ENCODE data around the gene SKA2.

Gene SKA2

DNA sequence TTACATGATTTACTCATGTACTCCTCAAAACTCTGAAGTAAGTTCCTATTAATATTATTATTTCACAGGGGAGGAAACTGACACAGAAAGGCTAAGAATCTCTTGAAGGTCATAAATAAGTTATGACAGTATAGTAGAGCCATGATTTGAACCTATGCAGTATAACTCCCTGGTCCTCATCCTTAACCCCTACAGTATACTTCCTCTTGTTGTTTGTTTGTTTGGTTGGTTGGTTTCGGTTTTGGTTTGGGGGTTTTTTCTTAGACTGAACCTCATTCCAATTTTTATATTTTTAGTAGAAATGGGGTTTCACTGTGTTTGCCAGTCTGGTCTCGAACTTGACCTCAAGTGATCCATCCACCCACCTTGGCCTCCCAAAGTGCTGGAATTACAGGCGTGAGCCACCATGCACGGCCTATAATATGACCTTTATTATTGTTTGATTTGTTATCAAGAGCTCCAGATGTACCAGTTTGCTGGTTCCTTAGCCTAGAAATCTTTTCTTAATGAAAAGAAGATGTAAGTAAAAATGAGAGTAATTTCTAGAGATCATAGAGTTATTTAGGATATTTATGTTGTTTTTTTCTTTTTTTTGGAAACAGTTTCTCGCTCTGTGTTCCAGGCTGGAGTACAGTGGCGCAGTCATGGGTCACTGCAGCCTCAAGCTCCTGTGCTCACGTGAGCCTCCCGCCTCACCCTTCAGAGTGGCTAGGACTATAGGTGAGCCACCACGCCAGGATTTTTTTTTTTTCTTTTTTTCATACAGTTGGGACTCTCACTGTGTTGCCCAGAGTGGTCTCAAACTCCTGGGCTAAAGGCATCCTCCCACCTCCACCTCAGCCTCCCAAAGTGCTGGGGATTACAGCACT lies 5.4 kb upstream of the SKA2 start:
- no peak overlapping the region for H3K4me3 ChIP-seq (ENCODE audit: low read depth, low read length)
- H3K27me3 ChIP-seq (replicated peaks) = no peaks in the 10 kb centered on the region
- peak overlapping the region; percentile 7 for H3K27ac ChIP-seq
- DNase-seq = no peak
- no peaks in the 10 kb centered on the region for H3K36me3 ChIP-seq (replicated peaks)
- TF ChIP-seq CTCF (IDR thresholded peaks at IDR 0.05; ENCODE audit: low read depth, low read length, missing control alignments) = no peak
- in situ Hi-C loops (cut with HindIII; ENCODE audit: low pct_ligation_motif_present, low sequenced_read_pairs) = no loop called here

- no peak for TF ChIP-seq CTCF (IDR thresholded peaks at IDR 0.05; ENCODE audit: low read depth, low read length, missing control alignments)
- H3K36me3 ChIP-seq (replicated peaks) = no peaks in the 10 kb centered on the region
- H3K27me3 ChIP-seq (replicated peaks) = no peaks in the 10 kb centered on the region
- peak within 1 kb of the TSS; percentile 92 for H3K4me3 ChIP-seq (ENCODE audit: low read depth, low read length)
- in situ Hi-C loops (cut with HindIII; ENCODE audit: low pct_ligation_motif_present, low sequenced_read_pairs) = no loop called here
- peak; percentile 100 for DNase-seq
- H3K27ac ChIP-seq = peak within 1 kb of the TSS; percentile 78
Measured at GRCh38 chr17:59155439-59156177, 622 bp upstream of the SKA2 start, which contains the start of gene PRR11. TSS of gene PRR11 (plus strand) at chr17:59155746. CDS start at chr17:59169753, 14,007 bp downstream.

DNA sequence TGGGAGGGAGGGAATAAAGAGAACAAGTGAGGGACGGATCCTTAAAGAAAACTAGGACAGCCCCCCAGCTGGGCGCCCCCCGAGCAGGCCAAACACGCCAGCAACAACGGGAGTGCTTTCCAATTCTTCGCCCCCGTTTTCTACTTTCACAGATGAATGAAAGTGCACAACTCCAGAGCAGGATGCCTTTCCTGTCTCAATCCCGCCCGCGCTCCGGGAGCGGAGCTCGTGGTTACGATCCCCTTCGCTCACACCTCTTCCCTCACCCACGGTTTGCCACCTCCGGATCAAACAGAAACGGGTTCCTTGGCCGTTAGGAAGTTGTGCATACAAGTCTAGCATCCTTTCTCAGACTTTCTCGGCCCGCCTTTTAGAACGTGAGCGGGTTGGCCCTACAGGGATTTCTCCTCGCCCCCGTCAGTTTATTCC lies 680 bp downstream of the SKA2 start:
- Histone ChIP-seq H3K27me3 (replicated peaks) (no peaks in the 10 kb centered on the region), H3K27ac (peak overlapping the region; percentile 78), H3K36me3 (replicated peaks) (no peaks in the 10 kb centered on the region), H3K4me3 (ENCODE audit: low read depth, low read length) (peak overlapping the region; percentile 92)
- DNase-seq = peak; percentile 25
- TF ChIP-seq CTCF (IDR thresholded peaks at IDR 0.05; ENCODE audit: low read depth, low read length, missing control alignments) = no peak
- in situ Hi-C loops (cut with HindIII; ENCODE audit: low pct_ligation_motif_present, low sequenced_read_pairs) = no loop called here

DNA sequence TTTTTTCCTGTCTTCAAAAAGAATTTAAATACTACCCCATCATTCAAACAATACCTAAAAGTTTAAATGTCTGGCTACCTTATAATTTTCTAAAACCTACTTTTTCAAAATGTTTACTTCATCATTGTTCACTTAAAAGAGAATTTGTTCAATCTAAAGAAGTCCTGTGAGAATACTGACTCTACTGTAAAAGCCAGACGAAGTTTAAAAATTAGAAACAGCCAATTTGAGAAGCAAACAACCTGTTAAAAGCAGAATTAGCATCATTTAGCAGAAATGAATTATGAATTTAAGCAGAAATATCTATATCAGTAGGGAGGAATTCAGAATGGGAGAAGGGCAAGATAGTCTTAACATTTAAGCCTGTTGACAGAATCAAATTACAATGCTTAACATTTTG lies 2.1 kb downstream of the SKA2 start:
- no peak for DNase-seq
- Histone ChIP-seq H3K27ac (peak overlapping the region; percentile 78), H3K36me3 (replicated peaks) (no peaks in the 10 kb centered on the region), H3K4me3 (ENCODE audit: low read depth, low read length) (peak overlapping the region; percentile 92), H3K27me3 (replicated peaks) (no peaks in the 10 kb centered on the region)
- TF ChIP-seq CTCF (IDR thresholded peaks at IDR 0.05; ENCODE audit: low read depth, low read length, missing control alignments) = no peak
- in situ Hi-C loops (cut with HindIII; ENCODE audit: low pct_ligation_motif_present, low sequenced_read_pairs) = no loop called here

DNA sequence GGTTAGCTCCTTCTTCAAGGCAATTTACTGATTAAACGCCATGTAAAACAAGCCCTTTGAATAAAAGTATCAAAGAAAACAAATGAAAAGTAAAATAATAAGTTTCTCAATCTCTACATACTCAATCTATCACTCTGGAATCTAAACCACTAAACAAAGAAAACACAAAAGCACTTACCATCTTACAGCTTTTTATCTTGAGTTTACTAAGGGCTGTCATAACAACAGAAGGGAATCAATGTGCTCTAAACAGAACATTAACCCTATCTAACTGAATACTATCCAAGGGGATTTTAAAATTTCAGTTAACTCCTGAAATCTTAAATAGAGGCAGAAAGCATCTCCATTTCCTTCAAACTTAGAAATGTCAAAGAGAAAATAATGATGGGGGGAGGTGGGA lies 3.4 kb downstream of the SKA2 start:
- TF ChIP-seq CTCF (IDR thresholded peaks at IDR 0.05; ENCODE audit: low read depth, low read length, missing control alignments) = no peak
- Histone ChIP-seq H3K27me3 (replicated peaks) (no peaks in the 10 kb centered on the region), H3K36me3 (replicated peaks) (no peaks in the 10 kb centered on the region), H3K27ac (peak overlapping the region; percentile 78), H3K4me3 (ENCODE audit: low read depth, low read length) (no peak overlapping the region)
- in situ Hi-C loops (cut with HindIII; ENCODE audit: low pct_ligation_motif_present, low sequenced_read_pairs) = no loop called here
- no peak for DNase-seq
